H9 (cell line): ENCODE results near the gene ZNF205. TPM values are rescaled to one million over a fixed set of nuclear protein-coding genes. Genes with fewer than 3 reads are reported as not detected.

ENCODE experiments used
- DNase-seq: peaks from one replicate; pipeline ENCODE4 v3.0.0-alpha.2; 2017
- H2AFZ ChIP-seq: one replicate; pipeline ENCODE4 v1.6.1; 2013; ENCODE audit warnings: mild to moderate bottlenecking, low read length, control low read depth, moderate library complexity
- H2AK5ac ChIP-seq: 2 replicates; pipeline ENCODE4 v1.6.1; 2013; ENCODE audit warnings: low read length, control low read depth, mixed read lengths; ENCODE audit not compliant: insufficient read length
- H2BK120ac ChIP-seq: one replicate; pipeline ENCODE4 v1.6.1; 2013; ENCODE audit warnings: low read depth, mild to moderate bottlenecking, low read length, control low read depth, inconsistent platforms; ENCODE audit not compliant: poor library complexity, severe bottlenecking
- H2BK12ac ChIP-seq: 2 replicates; pipeline ENCODE4 v1.6.1; 2013; ENCODE audit warnings: low read length, control low read depth, mixed read lengths, low read depth; ENCODE audit not compliant: insufficient read length
- H2BK15ac ChIP-seq: 2 replicates; pipeline ENCODE4 v1.6.1; 2013; ENCODE audit warnings: low read depth, low read length, control low read depth
- H2BK20ac ChIP-seq: one replicate; pipeline ENCODE4 v1.6.1; 2013; ENCODE audit warnings: low read depth, mild to moderate bottlenecking, low read length, control low read depth, inconsistent platforms; ENCODE audit not compliant: poor library complexity, severe bottlenecking
- H2BK5ac ChIP-seq: 2 replicates; pipeline ENCODE4 v1.6.1; 2013; ENCODE audit warnings: low read length, control low read depth, mixed read lengths; ENCODE audit not compliant: insufficient read length
- H3K14ac ChIP-seq: 2 replicates; pipeline ENCODE4 v1.6.1; 2013; ENCODE audit warnings: low read length, control low read depth; ENCODE audit not compliant: insufficient read depth
- H3K18ac ChIP-seq: 2 replicates; pipeline ENCODE4 v1.6.1; 2013; ENCODE audit warnings: low read depth, mild to moderate bottlenecking, mixed read lengths, low read length, control low read depth; ENCODE audit not compliant: insufficient read length
- H3K23ac ChIP-seq: 2 replicates; pipeline ENCODE4 v1.6.1; 2013; ENCODE audit warnings: low read length, control low read depth, mixed read lengths, low read depth; ENCODE audit not compliant: insufficient read length
- H3K23me2 ChIP-seq: 2 replicates; pipeline ENCODE4 v1.6.1; 2013; ENCODE audit warnings: low read depth, mild to moderate bottlenecking, mixed read lengths, low read length, control low read depth; ENCODE audit not compliant: insufficient read length, poor library complexity, severe bottlenecking
- H3K27ac ChIP-seq: 2 replicates; pipeline ENCODE4 v1.5.1; 2013; ENCODE audit warnings: low read length, control low read depth, mixed read lengths, low read depth; ENCODE audit not compliant: insufficient read length
- H3K27me3 ChIP-seq: 2 replicates; pipeline ENCODE4 v1.6.1; 2013; ENCODE audit warnings: low read length, control low read depth, inconsistent platforms; ENCODE audit not compliant: insufficient read depth
- H3K4ac ChIP-seq: 2 replicates; pipeline ENCODE4 v1.6.1; 2013; ENCODE audit warnings: low read depth, mild to moderate bottlenecking, control low read depth, inconsistent platforms, low read length, moderate library complexity
- H3K4me1 ChIP-seq: 2 replicates; pipeline ENCODE4 v1.6.1; 2013; ENCODE audit warnings: low read length, control low read depth, inconsistent platforms; ENCODE audit not compliant: insufficient read depth
- H3K4me2 ChIP-seq: 2 replicates; pipeline ENCODE4 v1.6.1; 2013; ENCODE audit warnings: low read length, control low read depth, mixed read lengths; ENCODE audit not compliant: insufficient read length, insufficient read depth
- H3K56ac ChIP-seq: 2 replicates; pipeline ENCODE4 v1.6.1; 2013; ENCODE audit warnings: low read depth, mild to moderate bottlenecking, mixed read lengths, low read length, control low read depth; ENCODE audit not compliant: insufficient read length
- H3K79me1 ChIP-seq: 2 replicates; pipeline ENCODE4 v1.6.1; 2013; ENCODE audit warnings: low read depth, mild to moderate bottlenecking, moderate library complexity, low read length, control low read depth, inconsistent platforms; ENCODE audit not compliant: insufficient read depth, poor library complexity, severe bottlenecking
- H3K79me2 ChIP-seq: 2 replicates; pipeline ENCODE4 v1.6.1; 2013; ENCODE audit warnings: low read length, control low read depth, inconsistent platforms; ENCODE audit not compliant: insufficient read depth
- H3K9ac ChIP-seq: 2 replicates; pipeline ENCODE4 v1.6.1; 2013; ENCODE audit warnings: low read length, control low read depth, mixed read lengths; ENCODE audit not compliant: insufficient read length; ENCODE audit errors: extremely low read depth
- H3K9me3 ChIP-seq: one replicate; pipeline ENCODE4 v1.6.1; 2013; ENCODE audit warnings: low read depth, low read length, inconsistent platforms; ENCODE audit not compliant: control insufficient read depth
- H3T11ph ChIP-seq: one replicate; pipeline ENCODE4 v1.6.1; 2013; ENCODE audit warnings: mild to moderate bottlenecking, low read length, control low read depth, inconsistent platforms
- H4K20me1 ChIP-seq: one replicate; pipeline ENCODE4 v1.6.1; 2013; ENCODE audit not compliant: control insufficient read depth, insufficient read length, insufficient read depth
- H4K5ac ChIP-seq: 2 replicates; pipeline ENCODE4 v1.6.1; 2013; ENCODE audit warnings: low read depth, mild to moderate bottlenecking, mixed read lengths, low read length, control low read depth; ENCODE audit not compliant: insufficient read length
- H4K8ac ChIP-seq: replicated peaks from 2 replicates; pipeline ENCODE4 v1.6.1; 2013; ENCODE audit warnings: low read length, control low read depth, mixed read lengths, low read depth; ENCODE audit not compliant: insufficient read length
- H4K91ac ChIP-seq: 2 replicates; pipeline ENCODE4 v1.6.1; 2013; ENCODE audit warnings: low read depth, mild to moderate bottlenecking, moderate library complexity, mixed read lengths, low read length, control low read depth; ENCODE audit not compliant: insufficient read length
- H3K27ac Mint-ChIP-seq, 3 experiments: 2 replicates in 2 of 3; 3 replicates in 1 of 3; pipeline ENCODE4 v1.8.0; 2020 to 2021; ENCODE audit warnings: mixed read lengths in 3 of 3, mild to moderate bottlenecking in 1 of 3, moderate library complexity in 1 of 3
- H3K27me3 Mint-ChIP-seq: 2 replicates; pipeline ENCODE4 v1.8.0; 2021; ENCODE audit warnings: low read depth, mild to moderate bottlenecking, moderate library complexity, mixed read lengths
- H3K36me3 Mint-ChIP-seq, 3 experiments: 2 replicates in 2 of 3; 3 replicates in 1 of 3; pipeline ENCODE4 v1.8.0; 2020 to 2021; ENCODE audit warnings: low read depth in 3 of 3, mixed read lengths in 3 of 3; ENCODE audit not compliant: insufficient read depth in 1 of 3
- H3K4me1 Mint-ChIP-seq, 2 experiments: 2 replicates each; pipeline ENCODE4 v1.8.0; 2020; ENCODE audit warnings: mixed read lengths in 2 of 2
- H3K4me3 Mint-ChIP-seq, 2 experiments: 2 replicates in 1 of 2; 3 replicates in 1 of 2; pipeline ENCODE4 v1.8.0; 2020 to 2021; ENCODE audit warnings: mild to moderate bottlenecking in 2 of 2, mixed read lengths in 2 of 2, moderate library complexity in 1 of 2
- H3K9me3 Mint-ChIP-seq, 2 experiments: 2 replicates in 1 of 2; 3 replicates in 1 of 2; pipeline ENCODE4 v1.8.0; 2020; ENCODE audit warnings: mild to moderate bottlenecking in 2 of 2, mixed read lengths in 2 of 2, moderate library complexity in 1 of 2
- CTCF ChIP-seq: fragments of 200-600 bp; sonication (generic); conservative IDR thresholded peaks from 3 replicates; pipeline ENCODE4 v1.8.0; 2021; ENCODE audit warnings: antibody characterized with exemption, mild to moderate bottlenecking
- WGBS: extraction: QIAGEN DNeasy Blood & Tissue Kit; methylation state at CpG from one replicate; pipeline ENCODE4 v1.1.7; 2013; ENCODE audit warnings: missing lambda C conversion rate, low lambda C conversion rate, mixed read lengths; ENCODE audit not compliant: insufficient read length; ENCODE audit errors: extremely low coverage; 5-methylcytosine and 5-hydroxymethylcytosine counted together
- total RNA-seq: library from RNA; stranded (reverse); gene quantifications from 2 replicates; pipeline ENCODE4 v1.2.1, GENCODE V29; 2021

ZNF205 gene
- total RNA-seq, 1 experiment from 2014 or later: 16.8 TPM

- H3K23ac ChIP-seq: no peak overlapping the region
- H3K79me1 ChIP-seq: no peaks in the 10 kb centered on the region
- H3K79me2 ChIP-seq: no peaks in the 10 kb centered on the region
- H4K91ac ChIP-seq: no peak overlapping the region
- no peak for DNase-seq
- H3K18ac ChIP-seq: no peak overlapping the region
- no peaks in the 10 kb centered on the region for H4K20me1 ChIP-seq
- no peaks in the 10 kb centered on the region for H3K23me2 ChIP-seq
- H2AK5ac ChIP-seq: no peak overlapping the region
- H4K8ac ChIP-seq: no peak overlapping the region
- H3K4me2 ChIP-seq: no peak overlapping the region
- WGBS: no CpG with 5 or more reads among the region's 9 CpGs
- no peak overlapping the region for H2BK5ac ChIP-seq
- H3T11ph ChIP-seq: no peak overlapping the region
- no peak overlapping the region for H2BK120ac ChIP-seq
- H2BK12ac ChIP-seq: no peak overlapping the region
- H3K4me1 Mint-ChIP-seq: peaks cover 23 to 30% of the 10 kb centered on the region in 2 experiments
- H3K9me3 Mint-ChIP-seq: no peaks in the 10 kb centered on the region
- no peak overlapping the region for H3K9ac ChIP-seq
- no peak overlapping the region for H2BK15ac ChIP-seq
- H3K4me3 Mint-ChIP-seq: no peak overlapping the region
- no peak overlapping the region for H2AFZ ChIP-seq
- no peak overlapping the region for H3K56ac ChIP-seq
- no peak overlapping the region for H2BK20ac ChIP-seq
- H3K4me1 ChIP-seq: no peaks in the 10 kb centered on the region; the same call in 1 of the 2 replicates
- H3K14ac ChIP-seq: no peak overlapping the region
- H3K4ac ChIP-seq: no peak overlapping the region
- no peak overlapping the region for H3K27ac ChIP-seq
- no peak overlapping the region for H3K27ac Mint-ChIP-seq
- no peaks in the 10 kb centered on the region for H3K9me3 ChIP-seq
- no peak for TF ChIP-seq CTCF
- no peaks in the 10 kb centered on the region for H3K27me3 ChIP-seq
- no peak overlapping the region for H4K5ac ChIP-seq
- H3K27me3 Mint-ChIP-seq: peaks cover 17% of the 10 kb centered on the region
- no peaks in the 10 kb centered on the region; a peak in 1 of 7 replicates for H3K36me3 Mint-ChIP-seq
Measured at GRCh38 chr16:3070608-3071111, 41.7 kb upstream of the ZNF205 start.
